ENCODE results near the gene RPSA.

GRCh38 chr3:39460677-39461076 lies 54.2 kb downstream of the RPSA start:
- TF ChIP-seq TCF4 (CRISPR knock-in tag; IDR thresholded peaks at IDR 0.05; ENCODE audit: borderline replicate concordance) (no peak), ZFP3 (CRISPR knock-in tag; IDR thresholded peaks at IDR 0.05) (no peak), RARB (CRISPR knock-in tag; IDR thresholded peaks at IDR 0.05) (no peak), ZFP30 (CRISPR knock-in tag; IDR thresholded peaks at IDR 0.05) (no peak), OSR1 (CRISPR knock-in tag; IDR thresholded peaks at IDR 0.05) (no peak), TSHZ2 (CRISPR knock-in tag; IDR thresholded peaks at IDR 0.05) (no peak), ARNTL (CRISPR knock-in tag; IDR thresholded peaks at IDR 0.05; ENCODE audit: borderline replicate concordance, low read depth) (no peak)

All from SK-N-SH treated with all-trans-retinoic acid at 6 μM for 48 hours (cell line).